OCI-LY1 (cell line): ENCODE results near the gene DAZL.

Experiments used
- EZH2 ChIP-seq: fragments of 200-600 bp; sonication (generic), shearing (Covaris generic); IDR thresholded peaks from 2 replicates; pipeline ENCODE4 v1.8.0; 2017; ENCODE audit warnings: borderline replicate concordance, mixed run types, mild to moderate bottlenecking, antibody characterized with exemption, low read length, moderate library complexity, mixed read lengths
- TF ChIP-seq, protein P1 (sequence below): fragments of 200-600 bp; sonication (generic), shearing (Covaris generic); IDR thresholded peaks from 2 replicates; pipeline ENCODE4 v1.5.1; 2017; ENCODE audit warnings: mild to moderate bottlenecking, antibody characterized with exemption, low read length, moderate library complexity, mixed read lengths

DNA sequence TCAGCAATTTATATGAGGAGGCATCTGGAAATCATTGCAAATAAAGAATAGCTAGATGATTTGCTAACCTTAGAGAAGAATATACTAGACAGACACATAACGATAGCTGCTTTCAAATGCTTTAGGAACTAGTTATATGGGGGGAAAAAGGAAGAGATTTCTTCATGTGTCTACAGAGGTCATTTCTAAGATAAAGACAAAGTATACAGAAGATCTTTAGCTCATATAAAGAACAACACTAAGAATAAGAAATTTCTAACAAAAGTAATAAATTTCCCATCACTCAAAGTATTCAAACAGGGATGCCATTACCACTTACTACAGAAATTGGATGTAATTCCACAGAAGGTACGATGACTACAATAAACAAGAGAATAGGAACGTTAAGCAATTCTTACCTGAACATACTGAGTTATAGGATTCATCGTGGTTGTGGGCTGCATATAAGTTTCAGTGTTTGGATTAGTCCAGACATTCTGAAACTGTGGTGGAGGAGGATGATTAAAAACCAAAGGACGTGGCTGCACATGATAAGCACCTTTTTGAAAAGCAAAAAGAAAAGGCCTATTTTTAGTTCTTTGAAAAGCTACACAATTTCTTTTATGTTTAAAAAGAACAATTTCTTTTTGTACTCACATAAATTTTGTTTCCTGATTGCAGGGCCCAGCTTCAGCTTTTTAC, 8.7 kb downstream of the DAZL start:
- TF ChIP-seq, protein P1, sequence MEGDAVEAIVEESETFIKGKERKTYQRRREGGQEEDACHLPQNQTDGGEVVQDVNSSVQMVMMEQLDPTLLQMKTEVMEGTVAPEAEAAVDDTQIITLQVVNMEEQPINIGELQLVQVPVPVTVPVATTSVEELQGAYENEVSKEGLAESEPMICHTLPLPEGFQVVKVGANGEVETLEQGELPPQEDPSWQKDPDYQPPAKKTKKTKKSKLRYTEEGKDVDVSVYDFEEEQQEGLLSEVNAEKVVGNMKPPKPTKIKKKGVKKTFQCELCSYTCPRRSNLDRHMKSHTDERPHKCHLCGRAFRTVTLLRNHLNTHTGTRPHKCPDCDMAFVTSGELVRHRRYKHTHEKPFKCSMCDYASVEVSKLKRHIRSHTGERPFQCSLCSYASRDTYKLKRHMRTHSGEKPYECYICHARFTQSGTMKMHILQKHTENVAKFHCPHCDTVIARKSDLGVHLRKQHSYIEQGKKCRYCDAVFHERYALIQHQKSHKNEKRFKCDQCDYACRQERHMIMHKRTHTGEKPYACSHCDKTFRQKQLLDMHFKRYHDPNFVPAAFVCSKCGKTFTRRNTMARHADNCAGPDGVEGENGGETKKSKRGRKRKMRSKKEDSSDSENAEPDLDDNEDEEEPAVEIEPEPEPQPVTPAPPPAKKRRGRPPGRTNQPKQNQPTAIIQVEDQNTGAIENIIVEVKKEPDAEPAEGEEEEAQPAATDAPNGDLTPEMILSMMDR, result no peak
- no peak for TF ChIP-seq EZH2
